ENCODE results near the gene DLL4.

DNA sequence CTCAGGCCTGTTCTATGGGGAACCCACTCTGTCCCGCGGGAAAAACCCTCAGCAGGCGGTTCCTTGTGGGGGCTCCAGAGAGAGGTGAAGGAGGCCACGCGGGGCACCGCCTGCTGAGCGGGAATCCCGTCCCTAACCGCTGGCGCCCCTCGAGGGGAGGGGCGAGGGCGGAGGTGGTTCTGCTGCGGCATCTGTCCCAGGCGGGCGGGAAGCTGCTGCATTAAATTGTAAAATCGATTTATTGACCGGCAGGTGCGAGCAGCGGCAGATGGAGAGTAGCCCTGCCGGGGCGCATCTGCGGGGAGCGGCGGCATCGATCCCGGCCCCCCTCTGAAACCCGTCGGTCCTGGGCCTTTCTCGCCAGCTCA is 3.7 kb upstream of the DLL4 start:
- TF ChIP-seq EZH2phosphoT487 (IDR thresholded peaks at IDR 0.05; ENCODE audit: insufficient read depth, low read depth), result no peak
- TF ChIP-seq EZH2 (IDR thresholded peaks at IDR 0.05; ENCODE audit: insufficient read depth, poor library complexity, severe bottlenecking), result no peak

Data from GM23248 (cell line).